ENCODE data around the gene NCKAP5L.
"Not testable (repeated sequence)": the region's sequence is repeated elsewhere in the genome, so short reads cannot be mapped to it uniquely, and the experiment has no call there.

The NCKAP5L gene

GRCh38 chr12:49864798-49865090 lies 36.5 kb upstream of the NCKAP5L start:
- DNase-seq (ENCODE audit: low read depth in 2 of 2), result no peak

- no peak for DNase-seq (ENCODE audit: low read depth in 2 of 2)
Measured at GRCh38 chr12:49863946-49864797, 36.0 kb upstream of the NCKAP5L start.

- DNase-seq (ENCODE audit: low read depth in 2 of 2), result not testable (repeated sequence)
Measured at GRCh38 chr12:49860921-49861320, 32.7 kb upstream of the NCKAP5L start.

GRCh38 chr12:49855890-49856289 lies 27.7 kb upstream of the NCKAP5L start:
- not testable (repeated sequence) for DNase-seq (ENCODE audit: low read depth in 2 of 2)

- DNase-seq (ENCODE audit: low read depth in 2 of 2), result no peak
Measured at GRCh38 chr12:49854976-49855375, 26.8 kb upstream of the NCKAP5L start.

- no peak for DNase-seq (ENCODE audit: low read depth in 2 of 2)
Measured at GRCh38 chr12:49853671-49854070, 25.5 kb upstream of the NCKAP5L start.

GRCh38 chr12:49847161-49847560 lies 18.9 kb upstream of the NCKAP5L start:
- DNase-seq (ENCODE audit: low read depth in 2 of 2), result no peak

GRCh38 chr12:49846032-49846431 lies 17.8 kb upstream of the NCKAP5L start:
- no peak for DNase-seq (ENCODE audit: low read depth in 2 of 2)

- DNase-seq (ENCODE audit: low read depth in 2 of 2), result no peak
Measured at GRCh38 chr12:49843876-49844437, 15.7 kb upstream of the NCKAP5L start.

- no peak for DNase-seq (ENCODE audit: low read depth in 2 of 2)
Measured at GRCh38 chr12:49843411-49843810, 15.2 kb upstream of the NCKAP5L start.

- peak; percentile 91 to 96 for DNase-seq (ENCODE audit: low read depth in 2 of 2)
Measured at GRCh38 chr12:49842519-49843352, 14.5 kb upstream of the NCKAP5L start, which contains the start of gene BCDIN3D. Gene BCDIN3D (minus strand): TSS chr12:49843106. CDS start chr12:49843087, 19 bp downstream.

- DNase-seq (ENCODE audit: low read depth in 2 of 2), result no peak
Measured at GRCh38 chr12:49838973-49839633, 10.9 kb upstream of the NCKAP5L start.

GRCh38 chr12:49832836-49833421 lies 4.7 kb upstream of the NCKAP5L start:
- DNase-seq (ENCODE audit: low read depth in 2 of 2), result no peak

GRCh38 chr12:49831717-49832116 lies 3.5 kb upstream of the NCKAP5L start:
- no peak for DNase-seq (ENCODE audit: low read depth in 2 of 2)

GRCh38 chr12:49827401-49828099 lies 663 bp downstream of the NCKAP5L start:
- DNase-seq (ENCODE audit: low read depth in 2 of 2), result no peak

- no peak for DNase-seq (ENCODE audit: low read depth in 2 of 2)
Measured at GRCh38 chr12:49827051-49827400, 1.2 kb downstream of the NCKAP5L start.

- no peak for DNase-seq (ENCODE audit: low read depth in 2 of 2)
Measured at GRCh38 chr12:49825971-49826421, 2.2 kb downstream of the NCKAP5L start.

GRCh38 chr12:49825360-49825970 lies 2.7 kb downstream of the NCKAP5L start:
- DNase-seq (ENCODE audit: low read depth in 2 of 2), result no peak

GRCh38 chr12:49824895-49825294 lies 3.3 kb downstream of the NCKAP5L start:
- no peak for DNase-seq (ENCODE audit: low read depth in 2 of 2)

- DNase-seq (ENCODE audit: low read depth in 2 of 2), result no peak
Measured at GRCh38 chr12:49824416-49824815, 3.8 kb downstream of the NCKAP5L start.

- DNase-seq (ENCODE audit: low read depth in 2 of 2), result no peak
Measured at GRCh38 chr12:49823951-49824350, 4.3 kb downstream of the NCKAP5L start.

Measured in activated CD4-positive, alpha-beta T cell treated with anti-CD3 and anti-CD28 coated beads for 24 hours (primary cell).